Osteoblast (primary cell): Measurements from ENCODE around the gene TMPRSS3. TPM values are rescaled to one million over a fixed set of nuclear protein-coding genes. Genes with fewer than 3 reads are reported as not detected.

Source experiments
- DNase-seq: peaks from one replicate; pipeline ENCODE4 v3.0.0; 2011; ENCODE audit warnings: low spot score, mixed read lengths; ENCODE audit not compliant: insufficient read length; ENCODE audit errors: missing footprints
- H2AFZ ChIP-seq: 2 replicates; pipeline ENCODE4 v1.6.0; 2011; ENCODE audit warnings: mild to moderate bottlenecking, low read length
- H3K27ac ChIP-seq: 2 replicates; pipeline ENCODE4 v1.5.1; 2011; ENCODE audit warnings: mild to moderate bottlenecking, low read depth, low read length, moderate library complexity
- H3K27me3 ChIP-seq: 2 replicates; pipeline ENCODE4 v1.6.0; 2012; ENCODE audit warnings: mild to moderate bottlenecking, control low read depth, inconsistent platforms, low read length, moderate library complexity; ENCODE audit not compliant: insufficient read depth
- H3K36me3 ChIP-seq: 2 replicates; pipeline ENCODE4 v1.5.1; 2011; ENCODE audit warnings: mild to moderate bottlenecking, low read length, control low read depth, moderate library complexity; ENCODE audit not compliant: insufficient read depth
- H3K4me1 ChIP-seq: 2 replicates; pipeline ENCODE4 v1.5.1; 2011; ENCODE audit warnings: mild to moderate bottlenecking, low read length, control low read depth, moderate library complexity; ENCODE audit not compliant: insufficient read depth
- H3K4me2 ChIP-seq: 2 replicates; pipeline ENCODE4 v1.6.0; 2011; ENCODE audit warnings: mild to moderate bottlenecking, low read length; ENCODE audit not compliant: insufficient read depth
- H3K4me3 ChIP-seq: fragments of 200-600 bp; sonication (generic); 3 replicates; pipeline ENCODE4 v1.5.1; 2012; ENCODE audit warnings: mild to moderate bottlenecking, low read length, inconsistent platforms; ENCODE audit not compliant: insufficient read depth
- H3K79me2 ChIP-seq: 2 replicates; pipeline ENCODE4 v1.6.0; 2012; ENCODE audit warnings: mild to moderate bottlenecking, low read length, control low read depth, inconsistent platforms; ENCODE audit not compliant: insufficient read depth
- H3K9me3 ChIP-seq: 2 replicates; pipeline ENCODE4 v1.5.1; 2011; ENCODE audit warnings: low read depth, low read length, control low read depth
- H4K20me1 ChIP-seq: 2 replicates; pipeline ENCODE4 v1.6.0; 2012; ENCODE audit warnings: mild to moderate bottlenecking, low read length, control low read depth; ENCODE audit not compliant: insufficient read depth
- total RNA-seq: library from RNA; depleted of rRNA; stranded (reverse); fragments of >200 nt; gene quantifications from 2 replicates; pipeline ENCODE4 v1.2.3, GENCODE V29; 2012
- TF ChIP-seq, protein P1 (sequence below): IDR thresholded peaks from 2 replicates; pipeline ENCODE4 v1.5.1; 2011; ENCODE audit warnings: mild to moderate bottlenecking, low read depth, low read length, moderate library complexity; ENCODE audit errors: extremely low read depth

TMPRSS3 gene
- total RNA-seq, 1 donor = not detected

GRCh38 chr21:42400525-42400924, 4.7 kb upstream of the TMPRSS3 start:
- no peak for DNase-seq
- no peak overlapping the region for H3K4me3 ChIP-seq
- H3K4me1 ChIP-seq = no peaks in the 10 kb centered on the region
- H2AFZ ChIP-seq = no peak overlapping the region
- no peaks in the 10 kb centered on the region for H3K79me2 ChIP-seq
- no peaks in the 10 kb centered on the region for H3K9me3 ChIP-seq
- no peak overlapping the region for H3K27ac ChIP-seq
- no peaks in the 10 kb centered on the region for H3K36me3 ChIP-seq
- peaks cover 2% of the 10 kb centered on the region for H3K27me3 ChIP-seq
- no peaks in the 10 kb centered on the region for H4K20me1 ChIP-seq
- TF ChIP-seq, protein P1, sequence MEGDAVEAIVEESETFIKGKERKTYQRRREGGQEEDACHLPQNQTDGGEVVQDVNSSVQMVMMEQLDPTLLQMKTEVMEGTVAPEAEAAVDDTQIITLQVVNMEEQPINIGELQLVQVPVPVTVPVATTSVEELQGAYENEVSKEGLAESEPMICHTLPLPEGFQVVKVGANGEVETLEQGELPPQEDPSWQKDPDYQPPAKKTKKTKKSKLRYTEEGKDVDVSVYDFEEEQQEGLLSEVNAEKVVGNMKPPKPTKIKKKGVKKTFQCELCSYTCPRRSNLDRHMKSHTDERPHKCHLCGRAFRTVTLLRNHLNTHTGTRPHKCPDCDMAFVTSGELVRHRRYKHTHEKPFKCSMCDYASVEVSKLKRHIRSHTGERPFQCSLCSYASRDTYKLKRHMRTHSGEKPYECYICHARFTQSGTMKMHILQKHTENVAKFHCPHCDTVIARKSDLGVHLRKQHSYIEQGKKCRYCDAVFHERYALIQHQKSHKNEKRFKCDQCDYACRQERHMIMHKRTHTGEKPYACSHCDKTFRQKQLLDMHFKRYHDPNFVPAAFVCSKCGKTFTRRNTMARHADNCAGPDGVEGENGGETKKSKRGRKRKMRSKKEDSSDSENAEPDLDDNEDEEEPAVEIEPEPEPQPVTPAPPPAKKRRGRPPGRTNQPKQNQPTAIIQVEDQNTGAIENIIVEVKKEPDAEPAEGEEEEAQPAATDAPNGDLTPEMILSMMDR = no peak
- no peak overlapping the region for H3K4me2 ChIP-seq

DNA sequence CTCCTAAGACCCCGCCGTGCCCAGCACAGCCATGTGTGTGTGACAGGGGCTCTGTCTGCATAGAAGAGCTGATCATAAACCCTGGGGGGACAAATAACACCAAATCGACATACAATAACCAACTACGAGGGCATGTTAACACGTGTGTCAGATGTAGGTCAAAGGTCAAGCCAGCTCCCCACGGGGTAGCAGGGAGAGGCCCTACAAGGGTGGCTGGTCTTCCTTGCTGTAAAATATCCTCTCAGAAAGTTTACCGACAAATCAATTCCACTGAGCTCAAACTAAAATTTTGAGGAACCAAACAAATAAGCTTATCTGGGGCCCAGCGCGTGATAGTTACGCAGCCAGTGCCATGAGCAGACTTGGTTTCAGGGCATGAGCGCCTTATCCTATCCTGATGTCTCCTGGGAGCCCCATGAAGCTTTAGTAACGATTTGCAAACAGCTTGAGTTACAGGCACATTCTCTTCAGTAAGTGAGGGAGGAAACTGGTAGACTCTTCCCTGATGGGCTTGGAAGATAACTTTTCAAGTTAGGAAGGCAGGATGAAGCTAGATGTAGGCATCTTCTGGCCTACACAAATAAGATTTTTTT, 2.7 kb upstream of the TMPRSS3 start:
- Histone ChIP-seq H3K79me2 (no peaks in the 10 kb centered on the region), H3K4me3 (no peak overlapping the region), H3K36me3 (no peaks in the 10 kb centered on the region), H4K20me1 (no peaks in the 10 kb centered on the region), H3K27ac (no peak overlapping the region), H2AFZ (no peak overlapping the region), H3K4me1 (no peaks in the 10 kb centered on the region), H3K4me2 (no peak overlapping the region), H3K9me3 (no peaks in the 10 kb centered on the region), H3K27me3 (peaks cover 2% of the 10 kb centered on the region)
- TF ChIP-seq, protein P1 = no peak
- no peak for DNase-seq

- no peaks in the 10 kb centered on the region for H3K9me3 ChIP-seq
- H4K20me1 ChIP-seq = no peaks in the 10 kb centered on the region
- H3K79me2 ChIP-seq = no peaks in the 10 kb centered on the region
- no peak overlapping the region for H2AFZ ChIP-seq
- no peak for DNase-seq
- no peaks in the 10 kb centered on the region for H3K4me1 ChIP-seq
- no peak overlapping the region for H3K27ac ChIP-seq
- H3K27me3 ChIP-seq = peaks cover 2% of the 10 kb centered on the region
- TF ChIP-seq, protein P1 = no peak
- no peak overlapping the region for H3K4me2 ChIP-seq
- H3K36me3 ChIP-seq = no peaks in the 10 kb centered on the region
- no peak overlapping the region for H3K4me3 ChIP-seq
Measured at GRCh38 chr21:42397746-42398394, 2.0 kb upstream of the TMPRSS3 start.
